Smooth muscle cell (in vitro differentiated cells): ENCODE measurements around the gene CYP4F3. TPM values are rescaled to one million over a fixed set of nuclear protein-coding genes. Genes with fewer than 3 reads are reported as not detected.

ENCODE experiments used
- DNase-seq: peaks from one replicate; lab custom pipeline; 2025; ENCODE audit not compliant: unreplicated experiment; lab: John Stamatoyannopoulos, UW
- H2AFZ ChIP-seq: fragments of 200-600 bp; sonication (generic); 2 replicates; pipeline ENCODE4 v1.6.0; 2016; ENCODE audit warnings: antibody characterized with exemption, low read depth, mild to moderate bottlenecking
- H3F3A ChIP-seq: fragments of 200-600 bp; sonication (generic); 2 replicates; pipeline ENCODE4 v1.6.0; 2017; ENCODE audit warnings: antibody characterized with exemption, low read depth
- H3K27ac ChIP-seq: fragments of 200-600 bp; sonication (generic); 2 replicates; pipeline ENCODE4 v1.5.1; 2016; ENCODE audit warnings: low read depth, mild to moderate bottlenecking
- H3K27me3 ChIP-seq: fragments of 200-600 bp; sonication (generic); 2 replicates; pipeline ENCODE4 v1.6.1; 2016; ENCODE audit warnings: low read depth, mild to moderate bottlenecking
- H3K36me3 ChIP-seq: fragments of 200-600 bp; sonication (generic); 2 replicates; pipeline ENCODE4 v1.5.1; 2016; ENCODE audit warnings: low read depth
- H3K4me1 ChIP-seq: fragments of 200-600 bp; sonication (generic); 2 replicates; pipeline ENCODE4 v1.5.1; 2016; ENCODE audit warnings: low read depth
- H3K4me2 ChIP-seq: fragments of 200-600 bp; sonication (generic); 2 replicates; pipeline ENCODE4 v1.6.0; 2016; ENCODE audit warnings: mild to moderate bottlenecking
- H3K4me3 ChIP-seq: fragments of 200-600 bp; sonication (generic); 2 replicates; pipeline ENCODE4 v1.5.1; 2016; ENCODE audit warnings: mild to moderate bottlenecking
- H3K79me2 ChIP-seq: fragments of 200-600 bp; sonication (generic); 2 replicates; pipeline ENCODE4 v1.6.0; 2016; ENCODE audit warnings: low read depth, mild to moderate bottlenecking
- H3K9ac ChIP-seq: fragments of 200-600 bp; sonication (generic); 2 replicates; pipeline ENCODE4 v1.6.0; 2016; ENCODE audit warnings: low read depth
- H3K9me3 ChIP-seq: fragments of 200-600 bp; sonication (generic); replicated peaks from 2 replicates; pipeline ENCODE4 v1.5.1; 2016; ENCODE audit warnings: low read depth
- H4K20me1 ChIP-seq: fragments of 200-600 bp; sonication (generic); 2 replicates; pipeline ENCODE4 v1.6.0; 2016; ENCODE audit warnings: low read depth
- CTCF ChIP-seq: fragments of 200-600 bp; sonication (generic); IDR thresholded peaks from 2 replicates; pipeline ENCODE4 v1.5.1; 2017; ENCODE audit warnings: borderline replicate concordance, mild to moderate bottlenecking, antibody characterized with exemption; ENCODE audit not compliant: insufficient read depth, poor library complexity, severe bottlenecking
- WGBS: methylation state at CpG from one replicate; pipeline ENCODE4 v1.1.7; 2016; ENCODE audit warnings: low lambda C conversion rate; 5-methylcytosine and 5-hydroxymethylcytosine counted together
- polyA plus RNA-seq: library from polyadenylated mRNA; unstranded; fragments of >200 nt; fragmentation: Nextera tagmentation; extraction: Ambion mirVana; gene quantifications from 2 replicates; pipeline ENCODE4 v1.2.1, GENCODE V29; 2016
- total RNA-seq: library from RNA; depleted of rRNA; stranded (reverse); fragments of >200 nt; gene quantifications from 2 replicates; pipeline ENCODE4 v1.2.3, GENCODE V29; 2014

Gene CYP4F3
- total and polyA plus RNA-seq, 2 experiments from 2014 or later: not detected

GRCh38 chr19:15634105-15634504, 6.6 kb upstream of the CYP4F3 start:
- Histone ChIP-seq H3K4me2 (no peak overlapping the region), H3K27ac (no peak overlapping the region), H3K9me3 (peaks cover 11% of the 10 kb centered on the region), H3K27me3 (no peaks in the 10 kb centered on the region), H4K20me1 (no peaks in the 10 kb centered on the region), H3K4me1 (no peaks in the 10 kb centered on the region), H3K36me3 (no peaks in the 10 kb centered on the region), H3F3A (no peaks in the 10 kb centered on the region), H2AFZ (no peak overlapping the region), H3K79me2 (no peaks in the 10 kb centered on the region), H3K4me3 (no peak overlapping the region), H3K9ac (no peak overlapping the region)
- no peak for DNase-seq
- 65% methylated on average over 3 of the region's 3 CpGs for WGBS
- no peak for TF ChIP-seq CTCF

- H2AFZ ChIP-seq: no peak overlapping the region
- H4K20me1 ChIP-seq: no peaks in the 10 kb centered on the region
- no peaks in the 10 kb centered on the region for H3K27me3 ChIP-seq
- H3K4me2 ChIP-seq: no peak overlapping the region
- 57% methylated on average over 2 of the region's 2 CpGs for WGBS
- H3K36me3 ChIP-seq: no peaks in the 10 kb centered on the region
- no peak overlapping the region for H3K27ac ChIP-seq
- TF ChIP-seq CTCF: no peak
- no peak for DNase-seq
- H3K9ac ChIP-seq: no peak overlapping the region
- no peaks in the 10 kb centered on the region for H3F3A ChIP-seq
- no peak overlapping the region for H3K4me3 ChIP-seq
- no peaks in the 10 kb centered on the region for H3K79me2 ChIP-seq
- H3K9me3 ChIP-seq: peaks cover 6% of the 10 kb centered on the region
- H3K4me1 ChIP-seq: no peaks in the 10 kb centered on the region
These were observed 5.5 kb upstream of the CYP4F3 start for GRCh38 chr19:15635016-15635805.

- Histone ChIP-seq H3K36me3 (no peaks in the 10 kb centered on the region), H3F3A (no peaks in the 10 kb centered on the region)
- no peak for DNase-seq
These were observed 4.7 kb upstream of the CYP4F3 start for GRCh38 chr19:15636026-15636425.

More at GRCh38 chr19:15636026-15636425, 4.7 kb upstream of the CYP4F3 start:
- Histone ChIP-seq H2AFZ (no peak overlapping the region), H3K79me2 (no peaks in the 10 kb centered on the region), H3K4me2 (no peak overlapping the region), H3K27ac (no peak overlapping the region), H4K20me1 (no peaks in the 10 kb centered on the region), H3K4me3 (no peak overlapping the region), H3K4me1 (no peaks in the 10 kb centered on the region), H3K9ac (no peak overlapping the region), H3K27me3 (no peaks in the 10 kb centered on the region), H3K9me3 (peaks cover 6% of the 10 kb centered on the region)
- WGBS: 84% methylated on average over 2 of the region's 2 CpGs
- no peak for TF ChIP-seq CTCF
